Activated CD4-positive, alpha-beta T cell treated with anti-CD3 and anti-CD28 coated beads, Interleukin-2, amount 50 U/mL, for 1 hour (primary cell): ENCODE data around the gene NEB.
"Not testable (repeated sequence)": the region's sequence is repeated elsewhere in the genome, so short reads cannot be mapped to it uniquely, and the experiment has no call there.

Experiments
- DNase-seq: peaks from one replicate; pipeline ENCODE4 v3.0.0-alpha.2; 2020

NEB gene

GRCh38 chr2:151757861-151758260 lies 23.6 kb upstream of the NEB start:
- no peak for DNase-seq

GRCh38 chr2:151756820-151757219 lies 22.5 kb upstream of the NEB start:
- no peak for DNase-seq

- DNase-seq = no peak
These were observed 20.1 kb upstream of the NEB start for GRCh38 chr2:151754253-151754897.

- DNase-seq = no peak
These were observed 19.3 kb upstream of the NEB start for GRCh38 chr2:151753540-151753939.

GRCh38 chr2:151745261-151745660 lies 11.0 kb upstream of the NEB start:
- not testable (repeated sequence) for DNase-seq

GRCh38 chr2:151730262-151730975 lies 3.9 kb downstream of the NEB start:
- no peak for DNase-seq

GRCh38 chr2:151729837-151730236 lies 4.4 kb downstream of the NEB start:
- DNase-seq = no peak

GRCh38 chr2:151729415-151729811 lies 4.9 kb downstream of the NEB start:
- no peak for DNase-seq

- DNase-seq = no peak
These were observed 5.4 kb downstream of the NEB start for GRCh38 chr2:151728804-151729414.

GRCh38 chr2:151727593-151728552 lies 6.4 kb downstream of the NEB start:
- DNase-seq = no peak

- DNase-seq = no peak
These were observed 13.1 kb downstream of the NEB start for GRCh38 chr2:151721161-151721560.

- no peak for DNase-seq
These were observed 13.8 kb downstream of the NEB start for GRCh38 chr2:151720521-151720920.

GRCh38 chr2:151718796-151719195 lies 15.5 kb downstream of the NEB start:
- DNase-seq = no peak

- DNase-seq = no peak
These were observed 16.0 kb downstream of the NEB start for GRCh38 chr2:151718247-151718646.

- DNase-seq = no peak
These were observed 17.6 kb downstream of the NEB start for GRCh38 chr2:151716721-151717120.

GRCh38 chr2:151713291-151713903 lies 20.9 kb downstream of the NEB start:
- DNase-seq = no peak

GRCh38 chr2:151711025-151711424 lies 23.3 kb downstream of the NEB start:
- DNase-seq = no peak

- DNase-seq = no peak
These were observed 25.5 kb downstream of the NEB start for GRCh38 chr2:151708788-151709187.

- no peak for DNase-seq
These were observed 26.4 kb downstream of the NEB start for GRCh38 chr2:151707857-151708256.

GRCh38 chr2:151704480-151704961 lies 29.8 kb downstream of the NEB start:
- not testable (repeated sequence) for DNase-seq

- DNase-seq = not testable (repeated sequence)
These were observed 36.1 kb downstream of the NEB start for GRCh38 chr2:151698134-151698533.

- DNase-seq = no peak
These were observed 38.5 kb downstream of the NEB start for GRCh38 chr2:151695778-151696177.
